ENCODE measurements around the gene WHAMM.
"Not testable (repeated sequence)": the region's sequence is repeated elsewhere in the genome, so short reads cannot be mapped to it uniquely, and the experiment has no call there.

WHAMM gene

GRCh38 chr15:82864967-82865366 lies 55.5 kb downstream of the WHAMM start:
- no peak overlapping the region for H3K4me3 ChIP-seq (ENCODE audit: low read depth, low read length)

- not testable (repeated sequence) for H3K4me3 ChIP-seq (ENCODE audit: low read depth, low read length)
Observed at GRCh38 chr15:82865581-82865980, 56.2 kb downstream of the WHAMM start.

- not testable (repeated sequence) for H3K4me3 ChIP-seq (ENCODE audit: low read depth, low read length)
Observed at GRCh38 chr15:82865981-82866380, 56.6 kb downstream of the WHAMM start.

DNA sequence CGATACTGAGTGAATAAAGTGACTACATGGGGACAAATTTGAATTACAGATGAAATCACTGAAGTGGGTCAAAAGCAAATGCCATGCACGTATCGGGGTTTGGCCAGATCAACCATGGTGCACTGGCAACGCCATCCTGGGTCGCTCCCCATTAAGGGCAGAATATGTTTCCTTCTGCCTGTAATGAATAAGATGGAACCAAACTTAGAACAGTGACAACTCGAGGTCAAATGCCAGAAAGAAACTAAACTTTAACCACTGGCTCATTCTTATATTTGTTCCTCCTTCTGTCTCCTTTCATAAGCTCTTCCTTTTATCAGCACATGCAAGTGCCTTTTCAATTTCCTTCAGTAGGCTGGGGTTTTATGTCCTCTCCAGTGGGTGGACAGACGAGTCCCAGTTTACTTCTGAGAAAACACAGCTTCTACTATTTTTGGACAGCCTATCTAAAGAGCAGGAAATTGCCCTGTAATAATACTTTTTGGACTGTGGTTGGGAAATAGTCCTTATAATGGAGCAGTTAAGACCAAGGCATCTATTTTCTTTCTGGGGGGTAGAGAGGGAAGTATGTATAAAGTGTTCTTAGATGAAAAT lies 61.4 kb downstream of the WHAMM start:
- H3K4me3 ChIP-seq (ENCODE audit: low read depth, low read length): no peak overlapping the region

DNA sequence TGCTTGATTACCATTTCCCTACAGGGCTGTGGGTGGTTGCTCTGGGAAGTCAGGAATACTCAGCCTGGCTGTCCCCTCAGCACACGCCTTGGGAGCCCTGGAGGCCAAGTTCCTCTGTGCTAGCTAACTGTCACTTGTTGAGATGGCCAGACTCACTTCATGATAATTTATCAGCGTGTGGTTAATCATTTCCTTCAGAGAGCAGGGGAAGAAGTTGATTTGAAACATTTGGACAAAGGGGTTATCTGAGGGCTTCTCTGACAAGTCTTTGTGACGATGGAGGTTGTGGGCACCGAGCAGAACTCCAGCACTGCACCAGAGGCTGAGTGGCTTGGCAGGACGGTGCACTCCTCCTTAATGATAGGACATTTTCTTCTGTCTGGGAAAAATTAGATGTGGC lies 61.9 kb downstream of the WHAMM start:
- no peak overlapping the region for H3K4me3 ChIP-seq (ENCODE audit: low read depth, low read length)

- no peak overlapping the region for H3K4me3 ChIP-seq (ENCODE audit: low read depth, low read length)
Observed at GRCh38 chr15:82871832-82872484, 62.5 kb downstream of the WHAMM start.

DNA sequence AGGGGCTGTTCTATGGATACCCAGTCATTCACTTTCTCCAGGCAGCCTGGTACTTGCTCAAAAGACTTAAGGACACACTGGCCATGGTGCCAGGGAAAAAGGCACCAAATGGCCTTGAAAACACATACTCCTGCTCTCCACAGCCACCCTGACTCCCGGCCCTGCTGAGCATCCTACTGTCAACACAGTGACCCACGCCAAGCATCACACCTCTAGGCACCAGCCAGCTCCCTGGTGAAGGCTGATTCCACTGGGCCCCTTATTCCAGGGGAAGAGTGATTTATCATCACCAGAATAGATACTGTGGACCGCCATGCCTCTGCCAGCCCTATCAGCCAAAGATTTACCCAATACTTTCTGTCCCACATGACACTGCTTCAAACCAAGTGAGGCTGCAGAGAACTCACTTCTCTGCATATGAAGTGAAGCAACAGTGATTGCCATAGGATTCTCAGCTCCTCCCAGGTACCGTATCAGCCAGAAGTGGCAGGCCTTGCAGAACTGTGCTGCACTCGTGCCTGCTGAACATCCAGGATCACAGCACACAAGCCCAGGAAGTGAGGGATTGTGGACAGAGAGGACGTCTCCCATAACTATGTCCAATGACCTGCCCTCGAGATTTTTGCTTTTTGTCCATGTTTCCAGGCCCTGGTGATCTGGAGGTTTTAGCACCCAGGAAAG lies 63.7 kb downstream of the WHAMM start:
- no peak overlapping the region for H3K4me3 ChIP-seq (ENCODE audit: low read depth, low read length)

DNA sequence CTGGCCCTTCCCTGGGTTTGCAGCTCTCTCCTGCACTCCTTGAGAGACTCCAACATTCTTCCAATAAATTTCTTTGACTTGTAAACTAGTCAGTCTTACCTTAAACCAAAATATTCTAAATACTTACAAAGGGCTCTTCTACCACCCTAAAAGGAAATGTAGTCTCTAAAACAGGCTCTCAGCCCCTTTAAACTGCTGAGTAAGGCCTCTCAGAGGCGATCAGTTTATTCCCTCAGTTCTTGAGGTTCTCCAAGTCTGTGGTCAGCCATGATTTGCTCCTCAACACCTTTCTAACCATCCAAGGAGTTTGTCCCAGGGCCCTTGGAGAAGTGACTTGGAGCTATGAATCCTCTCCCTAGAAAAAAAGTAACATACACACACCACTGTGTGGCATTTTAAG lies 64.8 kb downstream of the WHAMM start:
- H3K4me3 ChIP-seq (ENCODE audit: low read depth, low read length): no peak overlapping the region

DNA sequence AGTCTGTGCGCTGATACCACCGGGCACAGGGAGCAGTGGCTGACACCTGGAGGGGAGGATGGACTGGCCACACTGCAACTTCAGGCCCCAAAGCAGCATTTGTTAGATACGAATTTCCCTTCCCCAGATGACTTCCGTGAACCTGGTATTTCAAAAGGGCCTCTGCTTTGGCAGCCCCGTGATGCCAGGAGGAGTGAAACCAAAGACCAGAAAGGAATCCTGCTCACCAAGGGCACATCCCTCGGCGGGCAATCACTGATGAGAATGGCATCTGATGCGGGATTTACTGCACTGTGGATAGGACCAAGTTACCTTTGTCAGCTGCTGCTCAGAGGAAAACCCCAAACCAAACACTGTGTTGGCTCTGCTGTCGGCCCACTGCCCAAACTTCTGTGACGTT lies 65.5 kb downstream of the WHAMM start:
- H3K4me3 ChIP-seq (ENCODE audit: low read depth, low read length): no peak overlapping the region

DNA sequence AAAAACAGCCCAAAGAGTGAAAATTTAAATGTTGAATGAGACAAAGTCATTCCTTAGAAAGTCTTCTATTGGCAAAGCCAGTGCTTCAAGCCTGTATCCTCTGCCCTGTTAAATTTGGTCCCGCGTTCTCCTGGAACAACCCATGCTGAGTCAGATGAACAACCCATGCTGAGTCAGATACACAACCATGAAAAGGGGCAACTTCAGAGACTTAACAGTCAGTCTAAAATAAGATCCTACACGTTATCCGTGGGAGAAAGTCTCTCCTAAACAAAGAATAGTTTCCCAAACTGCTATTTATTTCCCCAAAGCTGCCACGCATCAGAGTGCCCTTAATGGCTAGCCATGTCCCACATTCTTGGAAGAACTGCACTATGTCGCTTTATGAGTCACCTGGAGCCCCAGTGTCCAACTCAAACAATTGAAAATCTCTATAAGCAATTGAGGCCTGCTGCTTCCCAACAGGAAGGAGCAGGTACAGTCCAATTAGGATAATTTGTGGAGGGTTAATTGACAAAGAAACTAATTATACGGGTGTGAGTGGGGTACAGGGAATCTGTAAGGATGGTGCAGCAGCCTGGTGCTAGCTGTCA lies 66.1 kb downstream of the WHAMM start:
- no peak overlapping the region for H3K4me3 ChIP-seq (ENCODE audit: low read depth, low read length)

DNA sequence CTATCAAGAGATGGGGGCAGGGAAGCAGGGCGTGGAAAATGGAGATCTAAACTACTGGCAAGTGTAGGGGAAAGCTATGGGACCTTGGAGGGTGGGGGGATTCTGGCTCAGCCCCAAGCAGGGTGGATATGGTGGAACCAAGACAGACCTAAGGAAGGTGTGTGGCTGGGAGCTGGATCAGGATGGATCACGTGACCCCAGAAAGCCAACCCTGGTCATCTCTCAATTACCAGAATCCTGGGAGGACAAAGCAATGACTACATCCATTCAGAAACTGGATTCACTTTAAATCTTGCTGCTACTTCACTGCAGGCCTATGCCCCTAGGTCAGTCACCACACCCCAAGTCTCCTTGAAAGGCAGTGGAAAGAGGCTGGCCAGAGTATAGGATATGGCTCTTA lies 68.4 kb downstream of the WHAMM start:
- no peak overlapping the region for H3K4me3 ChIP-seq (ENCODE audit: low read depth, low read length)

- H3K4me3 ChIP-seq (ENCODE audit: low read depth, low read length): no peak overlapping the region
Observed at GRCh38 chr15:82878325-82878724, 68.9 kb downstream of the WHAMM start.

- H3K4me3 ChIP-seq (ENCODE audit: low read depth, low read length): no peak overlapping the region
Observed at GRCh38 chr15:82880704-82881103, 71.3 kb downstream of the WHAMM start.

DNA sequence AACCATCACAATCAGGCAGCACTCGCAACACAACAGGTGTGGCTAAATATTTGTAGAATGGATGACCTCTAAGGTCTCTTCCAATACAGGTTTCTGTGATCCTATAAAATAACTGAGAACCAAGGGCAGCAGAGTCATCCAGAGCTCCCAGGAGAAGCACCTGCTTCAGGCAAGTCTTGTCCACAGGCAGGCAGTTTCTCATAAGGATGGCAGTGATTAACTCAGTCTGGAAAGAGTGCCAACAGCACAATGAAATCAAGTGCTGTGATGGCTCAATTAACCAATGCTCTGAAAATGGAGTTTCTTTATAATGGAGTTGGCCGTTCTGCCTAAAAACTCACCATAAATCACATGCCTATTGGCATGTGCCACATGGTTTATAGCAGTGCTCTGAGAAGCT lies 72.3 kb downstream of the WHAMM start:
- H3K4me3 ChIP-seq (ENCODE audit: low read depth, low read length): no peak overlapping the region

DNA sequence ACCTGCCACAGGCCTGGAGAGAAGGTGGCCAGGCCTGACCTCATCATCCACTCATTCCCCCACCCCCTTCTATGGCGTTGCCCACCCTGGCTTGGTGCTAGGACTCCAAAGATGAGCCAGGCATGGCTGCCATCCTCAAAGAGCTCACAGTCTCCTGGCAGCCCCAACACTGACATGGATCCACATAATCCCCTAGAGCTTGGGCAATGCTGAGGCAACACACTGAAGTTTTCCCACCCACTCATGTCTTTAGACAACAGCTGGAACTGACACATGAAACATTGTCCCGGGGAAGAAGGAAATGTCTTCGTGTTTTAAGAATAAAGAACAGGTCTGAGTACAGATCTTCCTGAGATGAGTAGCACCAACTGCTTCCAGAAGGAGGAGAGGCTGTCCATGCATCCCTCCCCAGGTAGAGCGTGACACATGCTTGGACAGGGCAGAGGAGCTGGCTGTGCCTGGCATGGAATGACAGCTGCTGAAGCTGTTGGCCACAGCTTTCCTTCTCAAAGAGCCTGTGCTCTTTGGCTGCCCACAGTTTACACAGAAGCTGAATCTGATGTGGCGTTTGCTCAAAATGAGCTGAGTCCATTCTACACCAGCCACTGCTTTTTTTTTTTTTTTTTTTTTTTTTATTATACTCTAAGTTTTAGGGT lies 73.0 kb downstream of the WHAMM start:
- H3K4me3 ChIP-seq (ENCODE audit: low read depth, low read length): no peak overlapping the region
